ENCODE data around the gene ZBTB49.

The ZBTB49 gene

GRCh38 chr4:4358093-4358854 is 68.2 kb downstream of the ZBTB49 start:
- DNase-seq (ENCODE audit: low spot score): no peak

GRCh38 chr4:4361883-4362282 is 71.8 kb downstream of the ZBTB49 start:
- DNase-seq (ENCODE audit: low spot score): no peak

- DNase-seq (ENCODE audit: low spot score): no peak
These were observed 73.1 kb downstream of the ZBTB49 start for GRCh38 chr4:4362991-4363697.

GRCh38 chr4:4364061-4364460 is 74.0 kb downstream of the ZBTB49 start:
- DNase-seq (ENCODE audit: low spot score): no peak

- no peak for DNase-seq (ENCODE audit: low spot score)
These were observed 74.6 kb downstream of the ZBTB49 start for GRCh38 chr4:4364486-4365208.

- DNase-seq (ENCODE audit: low spot score): no peak
These were observed 78.9 kb downstream of the ZBTB49 start for GRCh38 chr4:4368809-4369580.
